Panc1 (cell line): ENCODE data around the gene KRTAP10-2. TPM values are rescaled to one million over a fixed set of nuclear protein-coding genes. Genes with fewer than 3 reads are reported as not detected.
A peak's percentile ranks its signal among the peaks of the same experiment; 100 is the strongest.

Experiments
- ATAC-seq: fragments of 200-7000 bp; cut with Tn5 transposase; 2 replicates; pipeline ENCODE4 v1.9.1; 2020; ENCODE audit warnings: mild to moderate bottlenecking, moderate library complexity
- BruUV-seq: library from RNA; stranded (reverse); fragments of 400-500 nt; replicated peaks from 2 replicates; lab custom pipeline; 2021; lab: Mats Ljungman, UMichigan
- CTCF ChIA-PET: fragments of 300-600 bp; sonication (Branson Sonifier 250); formaldehyde crosslinking; loops from one replicate; lab custom pipeline; 2022; ENCODE audit warnings: antibody characterized with exemption; lab: Charles Lee
- POLR2A ChIA-PET: fragments of 300-600 bp; sonication (Branson Sonifier 250); formaldehyde crosslinking; loops from one replicate; lab custom pipeline; 2022; ENCODE audit warnings: antibody characterized with exemption; lab: Charles Lee
- DNase-seq: peaks from one replicate; pipeline ENCODE4 v3.0.0-alpha.2; 2010; ENCODE audit warnings: low read depth, low spot score
- H3K27ac ChIP-seq: 2 replicates; pipeline ENCODE4 v1.5.1; 2011; ENCODE audit warnings: mild to moderate bottlenecking, low read length, inconsistent platforms
- H3K27me3 ChIP-seq: fragments of 200-500 bp; sonication (Bioruptor generic); 2 replicates; pipeline ENCODE4 v1.6.0; 2014; ENCODE audit warnings: low read length, inconsistent platforms; ENCODE audit not compliant: control insufficient read depth, insufficient read depth
- H3K36me3 ChIP-seq: fragments of 200-500 bp; sonication (Bioruptor generic); 2 replicates; pipeline ENCODE4 v1.5.1; 2014; ENCODE audit warnings: inconsistent platforms, mild to moderate bottlenecking, low read length, moderate library complexity; ENCODE audit not compliant: control insufficient read depth, insufficient read depth
- H3K4me1 ChIP-seq: 2 replicates; pipeline ENCODE4 v1.5.1; 2011; ENCODE audit warnings: inconsistent platforms, mild to moderate bottlenecking, low read length, moderate library complexity; ENCODE audit not compliant: control insufficient read depth, insufficient read depth
- H3K4me3 ChIP-seq, 2 experiments: 2 replicates each; pipeline ENCODE4 v1.5.1; 2011 to 2012; ENCODE audit warnings: low read depth in 2 of 2, low read length in 2 of 2, mild to moderate bottlenecking in 2 of 2, inconsistent platforms in 1 of 2, moderate library complexity in 1 of 2
- H3K9me3 ChIP-seq: fragments of 200-500 bp; sonication (Bioruptor generic); 2 replicates; pipeline ENCODE4 v1.5.1; 2014; ENCODE audit warnings: low read depth, mild to moderate bottlenecking, inconsistent platforms, low read length, moderate library complexity; ENCODE audit not compliant: control insufficient read depth, insufficient read depth
- CTCF ChIP-seq: fragments of 450-650 bp; IDR thresholded peaks from 2 replicates; pipeline ENCODE4 v1.5.1; 2017; ENCODE audit warnings: mild to moderate bottlenecking
- POLR2AphosphoS5 ChIP-seq: IDR thresholded peaks from 2 replicates; pipeline ENCODE4 v1.6.1; 2012; ENCODE audit warnings: mild to moderate bottlenecking, low read depth, low read length, moderate library complexity
- REST ChIP-seq, 2 experiments: IDR thresholded peaks; 2 replicates each; pipeline ENCODE4 v1.6.1; 2011 to 2012; ENCODE audit warnings: low read depth in 2 of 2, control low read depth in 1 of 2, low read length in 1 of 2, mild to moderate bottlenecking in 1 of 2, moderate library complexity in 1 of 2; ENCODE audit not compliant: insufficient read depth in 1 of 2
- SIN3A ChIP-seq: IDR thresholded peaks from 2 replicates; pipeline ENCODE4 v1.6.1; 2012; ENCODE audit warnings: low read depth, mild to moderate bottlenecking, low read length, moderate library complexity, borderline replicate concordance; ENCODE audit not compliant: insufficient read depth
- TCF7L2 ChIP-seq: IDR thresholded peaks from 2 replicates; pipeline ENCODE4 v1.6.1; 2011; ENCODE audit warnings: mild to moderate bottlenecking, low read depth, low read length, inconsistent platforms
- in situ Hi-C: cut with HindIII; loops from 2 replicates; pipeline ENCODE4 v1.10.0; 2016; ENCODE audit warnings: low sequenced_read_pairs, low pct_unique_long_range_greater_than_20kb
- intact Hi-C: fragments of 100-400 bp; cut with micrococcal nuclease; formaldehyde crosslinking; loops from one replicate; pipeline ENCODE4 v1.10.0; 2022; ENCODE audit not compliant: unreplicated experiment
- total RNA-seq: library from RNA; stranded (reverse); gene quantifications from one replicate; pipeline ENCODE4 v1.2.1, GENCODE V29; 2021; ENCODE audit not compliant: unreplicated experiment

Gene KRTAP10-2
- total RNA-seq, 1 experiment from 2014 or later, result not detected

- intact Hi-C loops, result loop anchor here (10.0 kb wide), 1 partner anchor 266 kb away; no protein-coding TSS in a partner anchor
- in situ Hi-C loops, result no loop called here
- H3K36me3 ChIP-seq, result peaks cover 2% of the 10 kb centered on the region; the same call in 1 of the 2 replicates
- H3K9me3 ChIP-seq, result no peaks in the 10 kb centered on the region
- no peaks in the 10 kb centered on the region for H3K4me1 ChIP-seq
- TF ChIP-seq SIN3A (no peak), POLR2AphosphoS5 (no peak), CTCF (no peak), REST (IDR thresholded peaks at IDR 0.05; ENCODE audit: insufficient read depth in 1 of 2, low read depth in 2 of 2, low read length in 1 of 2) (no peak), TCF7L2 (no peak)
- H3K27ac ChIP-seq, result no peak overlapping the region
- no peak for ATAC-seq
- DNase-seq, result no peak
- H3K4me3 ChIP-seq, result no peak overlapping the region
- no peaks in the 10 kb centered on the region for H3K27me3 ChIP-seq
- BruUV-seq, result no TSS peak
- POLR2A ChIA-PET, result no interaction called here
- CTCF ChIA-PET, result interaction anchor here (0.6 kb wide), 1 partner anchor 265 kb away, joined by 3 read pairs; no protein-coding TSS in a partner anchor
Observed at GRCh38 chr21:44518686-44519085, 32.6 kb downstream of the KRTAP10-2 start.

GRCh38 chr21:44517175-44517899 lies 34.0 kb downstream of the KRTAP10-2 start:
- H3K4me3 ChIP-seq, result peak overlapping the region in 1 of 2 experiments; percentile 36; a peak in 1 of 4 replicates
- no peak overlapping the region for H3K27ac ChIP-seq
- ChIA-PET CTCF (no interaction called here), POLR2A (no interaction called here)
- no peaks in the 10 kb centered on the region for H3K27me3 ChIP-seq
- peaks cover 2% of the 10 kb centered on the region; the same call in 1 of the 2 replicates for H3K36me3 ChIP-seq
- ATAC-seq, result no peak
- in situ Hi-C loops, result no loop called here
- no peak for DNase-seq
- H3K4me1 ChIP-seq, result no peaks in the 10 kb centered on the region
- H3K9me3 ChIP-seq, result no peaks in the 10 kb centered on the region
- intact Hi-C loops, result loop anchor here (10.0 kb wide), 1 partner anchor 267 kb away; no protein-coding TSS in a partner anchor
- no peak for TF ChIP-seq REST (IDR thresholded peaks at IDR 0.05; ENCODE audit: insufficient read depth in 1 of 2, low read depth in 2 of 2, low read length in 1 of 2)
- no peak for TF ChIP-seq CTCF
- TF ChIP-seq SIN3A, result no peak
- TF ChIP-seq POLR2AphosphoS5, result no peak
- no peak for TF ChIP-seq TCF7L2
- no TSS peak for BruUV-seq
